Measurements from ENCODE around the gene KRTAP3-3.

Gene KRTAP3-3

GRCh38 chr17:40996829-40997228 is 2.9 kb upstream of the KRTAP3-3 start:
- DNase-seq (ENCODE audit: low read depth) = no peak
- no peak overlapping the region for H3K4me3 ChIP-seq (ENCODE audit: low read depth, low read length)
- TF ChIP-seq, protein P1, sequence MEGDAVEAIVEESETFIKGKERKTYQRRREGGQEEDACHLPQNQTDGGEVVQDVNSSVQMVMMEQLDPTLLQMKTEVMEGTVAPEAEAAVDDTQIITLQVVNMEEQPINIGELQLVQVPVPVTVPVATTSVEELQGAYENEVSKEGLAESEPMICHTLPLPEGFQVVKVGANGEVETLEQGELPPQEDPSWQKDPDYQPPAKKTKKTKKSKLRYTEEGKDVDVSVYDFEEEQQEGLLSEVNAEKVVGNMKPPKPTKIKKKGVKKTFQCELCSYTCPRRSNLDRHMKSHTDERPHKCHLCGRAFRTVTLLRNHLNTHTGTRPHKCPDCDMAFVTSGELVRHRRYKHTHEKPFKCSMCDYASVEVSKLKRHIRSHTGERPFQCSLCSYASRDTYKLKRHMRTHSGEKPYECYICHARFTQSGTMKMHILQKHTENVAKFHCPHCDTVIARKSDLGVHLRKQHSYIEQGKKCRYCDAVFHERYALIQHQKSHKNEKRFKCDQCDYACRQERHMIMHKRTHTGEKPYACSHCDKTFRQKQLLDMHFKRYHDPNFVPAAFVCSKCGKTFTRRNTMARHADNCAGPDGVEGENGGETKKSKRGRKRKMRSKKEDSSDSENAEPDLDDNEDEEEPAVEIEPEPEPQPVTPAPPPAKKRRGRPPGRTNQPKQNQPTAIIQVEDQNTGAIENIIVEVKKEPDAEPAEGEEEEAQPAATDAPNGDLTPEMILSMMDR (IDR thresholded peaks at IDR 0.05; ENCODE audit: low read depth, low read length, missing control alignments) = no peak
- in situ Hi-C loops (cut with HindIII; ENCODE audit: low sequenced_read_pairs) = no loop called here

DNA sequence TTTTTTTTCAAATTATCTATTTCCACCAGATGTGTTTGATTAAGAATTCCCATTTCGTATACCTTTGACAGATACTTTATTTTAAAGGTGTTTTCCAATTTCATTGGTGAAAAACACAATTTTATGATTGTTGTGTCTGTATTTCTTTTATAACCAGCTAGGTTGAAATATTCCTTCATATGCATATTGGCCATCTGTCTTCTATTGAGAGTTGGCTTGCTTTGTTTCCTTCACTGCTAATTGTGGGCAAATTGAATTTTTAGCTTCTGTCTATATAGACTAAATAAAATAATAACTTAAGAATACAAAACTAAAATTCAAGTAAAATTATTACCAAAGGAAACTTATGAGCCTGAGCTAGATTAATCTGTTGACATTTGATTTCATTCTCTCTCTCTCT is 1.2 kb upstream of the KRTAP3-3 start:
- TF ChIP-seq, protein P1 (IDR thresholded peaks at IDR 0.05; ENCODE audit: low read depth, low read length, missing control alignments) = no peak
- no peak overlapping the region for H3K4me3 ChIP-seq (ENCODE audit: low read depth, low read length)
- in situ Hi-C loops (cut with HindIII; ENCODE audit: low sequenced_read_pairs) = no loop called here
- DNase-seq (ENCODE audit: low read depth) = no peak

DNA sequence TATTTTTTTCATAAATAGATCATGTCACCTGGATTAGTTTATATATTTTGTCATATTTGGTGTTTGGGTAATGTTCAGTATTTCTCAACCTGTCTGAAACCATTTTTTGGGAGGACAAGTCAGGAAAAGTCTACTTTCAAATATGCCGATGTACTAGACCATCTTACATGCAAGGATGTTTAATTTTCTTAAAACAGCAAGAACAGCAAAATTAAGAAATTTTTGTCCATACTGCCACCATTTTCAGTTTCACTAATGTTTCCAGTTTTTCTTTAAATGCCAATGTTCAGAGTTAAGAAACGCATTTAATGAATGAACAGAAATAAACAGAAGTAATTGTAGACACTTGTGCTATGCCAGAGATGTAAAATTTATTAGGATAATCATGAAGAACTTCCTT is 880 bp downstream of the KRTAP3-3 start:
- in situ Hi-C loops (cut with HindIII; ENCODE audit: low sequenced_read_pairs) = no loop called here
- DNase-seq (ENCODE audit: low read depth) = no peak
- TF ChIP-seq, protein P1 (IDR thresholded peaks at IDR 0.05; ENCODE audit: low read depth, low read length, missing control alignments) = no peak
- H3K4me3 ChIP-seq (ENCODE audit: low read depth, low read length) = no peak overlapping the region

DNA sequence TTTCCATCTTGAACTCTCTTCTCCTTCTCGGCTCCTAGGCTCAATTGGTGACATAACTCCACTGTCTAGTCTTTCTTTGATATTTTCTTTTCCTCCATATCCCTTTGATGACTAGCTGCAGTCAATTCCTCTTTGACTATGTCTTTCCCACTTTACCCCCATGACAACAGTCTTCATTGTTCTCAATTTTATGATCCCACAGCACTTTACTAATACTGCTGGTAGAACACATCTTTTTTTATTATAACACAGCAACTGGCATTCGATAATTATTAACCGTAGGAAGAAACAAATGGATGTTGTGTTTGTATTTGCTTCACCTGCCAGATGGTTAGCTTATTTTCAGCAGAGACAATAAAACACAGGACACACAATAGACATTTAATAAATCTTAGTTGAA is 1.3 kb downstream of the KRTAP3-3 start:
- H3K4me3 ChIP-seq (ENCODE audit: low read depth, low read length) = no peak overlapping the region
- DNase-seq (ENCODE audit: low read depth) = no peak
- TF ChIP-seq, protein P1 (IDR thresholded peaks at IDR 0.05; ENCODE audit: low read depth, low read length, missing control alignments) = no peak
- in situ Hi-C loops (cut with HindIII; ENCODE audit: low sequenced_read_pairs) = no loop called here

DNA sequence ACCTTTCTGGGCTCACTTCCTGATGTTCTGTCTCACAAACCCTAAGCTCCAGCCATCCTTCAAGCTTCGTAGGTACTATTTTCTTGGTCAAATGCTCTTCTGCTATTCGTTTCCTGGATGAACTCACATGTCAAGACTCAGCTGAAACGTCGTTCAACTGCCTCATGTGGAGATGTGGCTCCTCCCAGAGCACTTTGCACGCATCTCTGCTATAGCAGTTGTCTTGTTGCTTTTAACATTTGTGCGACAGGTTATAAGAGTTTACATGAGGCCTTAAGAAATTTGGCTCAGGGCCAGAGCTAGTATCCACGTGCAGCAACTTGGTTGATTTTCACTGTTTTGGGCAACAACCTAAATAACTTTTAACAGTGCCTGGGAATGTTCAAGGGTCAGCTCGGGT is 7.0 kb downstream of the KRTAP3-3 start:
- no peak for DNase-seq (ENCODE audit: low read depth)
- TF ChIP-seq, protein P1 (IDR thresholded peaks at IDR 0.05; ENCODE audit: low read depth, low read length, missing control alignments) = no peak
- H3K4me3 ChIP-seq (ENCODE audit: low read depth, low read length) = no peak overlapping the region
- in situ Hi-C loops (cut with HindIII; ENCODE audit: low sequenced_read_pairs) = no loop called here

DNA sequence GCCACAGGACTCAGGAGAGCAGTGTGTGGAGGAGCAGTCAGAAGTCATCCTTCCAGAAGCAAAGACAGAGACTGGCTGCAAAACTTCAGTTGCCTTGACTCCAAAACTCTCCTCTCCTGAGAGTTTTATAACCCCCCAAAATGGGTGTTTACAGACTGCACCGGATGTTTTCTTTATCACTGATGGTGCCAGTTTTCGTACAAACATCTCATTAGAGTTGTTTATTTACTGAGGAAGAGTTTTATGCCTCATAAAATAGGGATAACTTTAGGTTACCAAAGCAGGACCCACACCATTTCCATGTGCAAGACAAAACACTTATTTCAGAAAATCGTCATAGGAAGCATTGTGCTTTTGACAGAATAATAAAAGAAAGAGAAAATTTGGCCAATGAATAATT is 9.7 kb downstream of the KRTAP3-3 start, which contains the start of gene KRT40:
Gene KRT40, minus strand, starts transcription at position 101 of the 400 bp plus-strand sequence. Its CDS starts 53 bp downstream, at position 48.
- in situ Hi-C loops (cut with HindIII; ENCODE audit: low sequenced_read_pairs) = no loop called here
- TF ChIP-seq, protein P1 (IDR thresholded peaks at IDR 0.05; ENCODE audit: low read depth, low read length, missing control alignments) = no peak
- no peak within 1 kb of the TSS for H3K4me3 ChIP-seq (ENCODE audit: low read depth, low read length)
- no peak for DNase-seq (ENCODE audit: low read depth)

DNA sequence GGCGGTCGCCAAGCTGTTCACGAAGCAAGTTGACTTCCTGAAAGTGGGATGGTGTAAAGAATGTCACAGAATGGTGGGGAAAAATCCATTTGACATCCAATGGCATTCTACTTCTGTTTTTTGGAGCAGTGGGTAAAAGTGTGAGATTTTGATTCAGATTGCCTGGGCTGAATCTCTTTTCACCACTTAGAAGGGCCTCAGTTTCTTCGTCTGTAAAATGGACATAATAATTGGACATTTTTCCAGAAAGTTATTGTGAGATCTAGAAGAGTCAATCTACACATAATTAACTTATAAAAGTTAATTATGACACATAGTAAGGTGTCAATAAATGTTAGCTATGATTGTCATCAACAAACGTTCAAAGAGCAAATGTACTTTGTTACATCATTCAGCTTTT is 12.8 kb downstream of the KRTAP3-3 start:
- DNase-seq (ENCODE audit: low read depth) = no peak
- in situ Hi-C loops (cut with HindIII; ENCODE audit: low sequenced_read_pairs) = no loop called here
- TF ChIP-seq, protein P1 (IDR thresholded peaks at IDR 0.05; ENCODE audit: low read depth, low read length, missing control alignments) = no peak
- no peak overlapping the region for H3K4me3 ChIP-seq (ENCODE audit: low read depth, low read length)
